IPS DF 19.7 (cell line): ENCODE results near the gene SSBP3.

Experiments
- DNase-seq: peaks from one replicate; pipeline ENCODE4 v3.0.0-alpha.2; 2013; ENCODE audit warnings: low read depth, low spot score

SSBP3 gene

GRCh38 chr1:54176621-54177327 lies 229.4 kb downstream of the SSBP3 start:
- DNase-seq = no peak
